NK-92 treated with Interleukin-12 subunit alpha and Interleukin-12 subunit beta, amount 100 ng/mL, for 24 hours (cell line): ENCODE results near the gene CD84.
A peak's percentile ranks its signal among the peaks of the same experiment; 100 is the strongest.
"Not testable (repeated sequence)": the region's sequence is repeated elsewhere in the genome, so short reads cannot be mapped to it uniquely, and the experiment has no call there.

ENCODE experiments used
- DNase-seq: peaks from one replicate; lab custom pipeline; 2025; lab: John Stamatoyannopoulos, UW

The CD84 gene

DNA sequence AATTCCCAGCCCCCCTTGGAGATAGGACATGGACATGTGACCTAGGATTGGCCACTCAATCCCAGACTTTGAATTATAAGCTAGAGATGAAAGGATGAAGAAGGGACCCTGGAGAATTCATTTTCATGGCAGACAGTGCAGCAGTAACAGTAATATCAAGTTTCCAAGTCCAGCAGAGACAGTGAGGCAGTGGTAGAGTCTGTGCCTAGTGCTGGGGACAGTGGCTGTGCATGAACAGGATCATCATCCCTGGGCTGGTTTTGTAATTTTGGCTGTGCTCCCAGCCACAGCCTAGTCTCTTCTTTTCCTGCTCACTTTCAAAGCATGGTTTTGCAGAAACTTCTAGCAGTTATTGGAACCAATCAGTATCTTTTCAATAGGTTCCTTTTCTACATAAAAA lies 29.6 kb upstream of the CD84 start:
- DNase-seq: no peak

DNA sequence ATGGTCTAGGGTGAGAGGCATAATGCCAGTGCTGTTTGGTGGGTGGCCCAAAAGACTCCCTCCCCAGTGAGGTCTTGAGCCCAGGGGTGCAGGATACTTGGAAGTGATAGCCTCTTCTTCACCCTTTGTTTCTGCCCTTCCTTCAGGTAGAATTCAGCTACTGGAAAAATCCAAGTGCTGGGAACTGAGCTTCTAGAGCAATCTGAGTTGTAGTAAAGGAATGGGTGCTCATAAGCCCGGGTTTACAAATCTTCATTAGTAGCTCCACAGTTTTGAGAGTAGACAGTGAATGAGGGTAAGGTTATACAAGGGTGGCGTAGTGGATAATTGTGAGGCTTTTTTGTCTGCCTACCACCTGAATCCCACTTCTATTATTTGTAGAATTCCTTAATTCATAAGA lies 29.2 kb upstream of the CD84 start:
- DNase-seq: no peak

DNA sequence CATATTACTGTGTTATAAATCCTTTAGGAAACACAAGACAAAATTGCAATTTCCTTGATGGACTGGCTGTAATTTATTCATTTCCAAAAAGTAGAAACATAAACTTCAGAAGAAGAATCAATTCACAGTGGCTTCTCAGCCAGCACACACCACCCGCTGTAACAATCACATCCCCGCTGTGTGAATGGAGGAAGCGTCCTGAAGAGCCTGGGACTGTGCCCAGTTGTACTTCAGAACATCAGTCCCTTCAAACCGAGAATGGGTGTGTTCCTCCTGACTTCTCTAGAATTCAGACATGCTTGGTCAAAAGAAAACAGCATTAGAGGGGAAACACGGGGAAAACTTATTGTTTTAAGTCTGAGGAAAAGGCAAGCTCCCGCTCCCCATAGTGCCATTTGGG lies 28.8 kb upstream of the CD84 start:
- no peak for DNase-seq

DNA sequence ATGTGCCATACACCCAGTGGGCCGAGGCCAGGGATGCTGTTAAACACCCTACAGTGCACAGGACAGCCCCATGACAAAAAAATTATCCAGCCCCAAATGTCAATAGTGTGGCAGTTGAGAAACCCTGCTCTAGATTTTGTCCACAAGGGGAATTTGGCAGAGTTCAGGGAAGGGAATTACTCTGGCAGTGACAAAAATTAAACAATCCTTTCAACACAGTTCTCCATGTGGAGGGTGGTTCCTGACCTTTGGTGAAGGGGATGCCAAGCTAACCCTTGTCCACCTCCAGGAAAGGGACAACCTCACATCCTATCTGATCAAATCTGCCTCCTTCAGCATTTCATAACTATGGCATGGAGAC lies 28.4 kb upstream of the CD84 start:
- DNase-seq: no peak

DNA sequence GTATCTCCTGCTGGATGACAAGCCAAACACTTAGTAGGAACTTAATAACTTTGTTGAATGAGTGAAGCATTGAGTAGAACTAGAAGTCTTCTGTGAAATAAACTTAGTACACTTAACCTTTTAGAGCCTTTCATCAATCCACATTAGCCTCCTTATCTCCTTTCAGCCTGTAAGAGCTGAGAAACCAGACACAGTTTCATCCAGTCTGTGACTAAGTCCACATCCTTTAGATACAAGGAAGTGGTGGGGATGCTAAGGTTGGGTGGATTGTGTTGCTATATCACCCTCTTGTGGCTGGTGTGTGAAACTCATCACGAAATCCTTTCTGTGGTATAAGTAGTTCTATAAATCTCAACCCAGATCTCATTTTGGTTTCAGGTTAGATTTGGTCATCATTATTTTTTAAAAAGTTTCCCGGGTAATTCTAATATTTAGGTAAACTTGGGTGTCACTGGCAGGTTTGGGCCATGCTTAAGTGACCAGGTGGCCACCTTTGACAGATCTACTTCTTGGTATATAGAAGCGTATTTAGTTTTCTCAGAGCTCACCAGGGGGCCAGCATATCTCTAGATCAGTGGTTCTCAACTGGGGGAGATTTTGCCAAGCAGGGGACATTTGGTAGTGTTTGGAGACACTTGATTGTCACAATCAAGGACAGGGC lies 27.8 kb upstream of the CD84 start:
- DNase-seq: peak; percentile 23

DNA sequence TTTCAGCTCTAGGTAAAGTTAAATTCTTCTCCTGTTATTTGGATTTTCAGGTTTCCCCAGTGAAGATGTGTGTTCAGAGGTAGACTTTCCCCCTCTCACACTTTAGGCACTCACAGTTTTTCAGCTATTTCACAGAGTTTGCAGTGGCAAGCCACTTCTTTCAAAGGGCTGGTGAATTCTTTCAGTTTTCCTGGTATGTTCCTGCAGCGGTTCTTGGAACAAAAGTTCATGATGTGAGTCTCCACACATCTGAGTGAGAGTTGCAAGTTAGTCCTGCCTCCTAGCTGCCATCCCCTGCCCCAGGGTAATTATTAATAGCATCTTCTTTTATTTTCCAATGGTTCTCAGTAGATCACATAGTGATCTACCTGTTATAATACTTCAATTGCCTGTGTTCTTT lies 27.3 kb upstream of the CD84 start:
- no peak for DNase-seq

DNA sequence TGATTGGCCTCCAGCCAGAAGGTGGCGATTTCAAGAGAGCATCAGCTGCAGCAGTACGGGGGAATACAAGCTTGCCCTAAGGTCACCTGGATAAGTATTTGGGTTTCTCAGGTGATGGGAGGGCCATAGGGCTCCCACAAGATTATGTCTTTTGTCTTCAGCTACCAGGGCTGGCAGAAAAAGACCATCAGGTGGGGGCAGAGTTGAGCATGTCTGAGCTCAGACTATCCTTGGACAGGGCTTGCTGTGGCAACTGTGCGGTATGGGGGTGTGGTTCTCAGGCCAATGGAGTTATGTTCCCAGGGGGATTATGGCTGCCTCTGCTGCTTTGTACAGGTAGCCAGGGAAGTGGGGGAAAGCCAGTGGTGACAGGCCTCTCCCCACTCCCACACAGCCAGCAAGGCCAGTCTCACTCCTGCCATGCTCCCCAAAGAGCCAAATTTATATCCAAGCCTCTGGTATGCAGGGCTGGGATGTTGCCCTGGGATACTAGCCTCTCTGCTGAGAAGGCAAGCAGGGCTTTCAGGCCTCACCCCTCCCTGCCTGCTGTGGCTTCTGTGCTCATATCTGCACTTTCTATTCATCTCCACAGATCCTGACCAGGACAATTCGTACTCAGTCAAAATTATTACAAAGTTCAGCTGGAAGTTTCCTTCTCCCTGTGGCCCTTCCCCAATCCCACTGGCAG lies 26.6 kb upstream of the CD84 start:
- DNase-seq: no peak

DNA sequence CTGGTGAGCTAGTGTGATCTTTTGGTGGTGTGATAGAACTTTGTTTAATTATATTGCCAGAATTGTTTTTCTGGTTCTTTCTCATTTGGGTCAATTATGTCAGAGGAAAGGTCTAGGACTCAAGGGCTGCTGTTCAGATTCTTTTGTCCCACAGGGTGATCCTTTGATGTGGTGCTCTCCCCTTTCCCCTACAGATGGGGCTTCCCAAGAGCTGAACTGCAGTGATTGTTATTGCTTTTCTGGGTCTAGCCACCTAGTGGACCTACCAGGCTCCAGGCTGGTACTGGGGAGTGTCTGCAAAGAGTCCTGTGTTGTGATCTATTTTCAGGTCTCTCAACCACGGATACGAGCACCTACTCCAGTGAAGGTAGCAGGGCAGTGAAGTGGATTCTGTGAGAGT lies 25.9 kb upstream of the CD84 start:
- DNase-seq: no peak

DNA sequence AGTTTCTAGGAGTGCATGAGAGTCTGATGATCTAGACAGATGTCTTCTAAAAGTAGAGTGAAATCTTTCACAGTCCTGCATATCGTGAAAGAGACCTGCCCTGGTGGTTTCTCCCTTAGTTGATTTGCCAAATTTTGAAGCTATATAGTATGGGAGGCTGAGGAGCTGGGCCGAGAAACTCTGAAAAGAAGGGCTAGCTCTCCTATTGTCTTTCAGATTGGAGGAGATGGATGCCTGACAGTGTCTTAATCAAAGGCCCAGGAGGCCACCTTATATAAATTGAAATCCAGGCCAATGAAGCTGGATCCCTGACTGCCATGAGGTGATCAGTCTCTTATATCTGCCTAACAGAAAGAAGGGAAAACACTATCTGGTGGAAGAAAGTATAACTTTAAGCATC lies 18.4 kb upstream of the CD84 start:
- no peak for DNase-seq

DNA sequence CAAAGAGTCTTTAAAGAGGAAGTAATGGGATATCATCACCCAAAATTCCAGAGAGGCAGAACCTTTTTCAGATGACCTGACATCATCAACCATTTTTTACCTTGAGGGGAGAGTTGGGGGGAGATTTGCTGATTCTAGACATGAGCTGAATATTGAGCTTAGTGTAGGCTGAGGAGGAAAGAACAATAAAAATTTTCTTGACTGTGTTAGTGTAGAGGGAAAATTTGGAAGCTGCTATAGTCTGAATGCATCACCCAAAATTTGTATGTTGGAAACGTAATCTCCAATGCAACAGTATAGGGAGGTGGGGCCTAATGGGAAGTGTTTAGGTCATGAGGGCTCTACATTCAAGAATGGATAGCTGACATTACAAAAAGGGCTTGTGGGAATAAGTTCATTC lies 17.8 kb upstream of the CD84 start:
- DNase-seq: no peak

DNA sequence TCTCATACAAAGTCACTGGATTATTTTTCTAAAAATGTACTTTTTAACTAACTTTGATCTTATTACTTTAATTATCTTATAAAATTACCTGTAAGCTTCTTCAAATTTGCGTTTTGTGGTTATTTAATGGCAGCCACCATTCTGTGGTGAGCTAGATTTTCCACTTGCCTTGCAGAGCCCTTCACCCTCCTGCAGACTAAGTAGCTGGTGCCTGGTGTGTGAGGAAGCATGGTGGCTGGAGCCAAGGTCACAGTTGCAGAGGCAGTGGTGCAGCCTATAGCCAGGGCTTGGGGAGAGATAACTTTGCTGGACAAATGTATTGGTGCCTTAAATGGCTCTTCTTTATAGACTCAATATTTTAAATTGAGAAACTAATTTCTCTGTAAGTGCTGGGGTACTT lies 11.2 kb upstream of the CD84 start:
- peak; percentile 2 for DNase-seq

DNA sequence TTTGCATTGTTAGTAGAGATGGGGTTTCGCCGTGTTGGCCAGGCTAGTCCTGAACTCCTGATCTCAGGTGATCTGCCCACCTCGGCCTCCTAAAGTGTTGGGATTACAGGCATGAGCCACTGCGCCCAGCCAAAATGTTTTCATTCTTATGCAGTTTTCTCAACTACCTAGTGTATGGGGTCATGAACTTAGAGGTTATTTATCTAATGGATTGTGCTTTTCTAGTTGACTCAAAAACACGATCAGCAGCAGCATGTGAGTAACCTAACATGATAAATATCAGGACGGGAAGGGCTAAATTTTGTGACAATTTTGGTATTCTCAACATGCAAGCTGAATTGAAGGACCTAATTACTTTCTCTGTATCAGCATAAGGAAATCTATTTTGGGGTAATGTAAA lies 9.2 kb upstream of the CD84 start:
- no peak for DNase-seq

DNA sequence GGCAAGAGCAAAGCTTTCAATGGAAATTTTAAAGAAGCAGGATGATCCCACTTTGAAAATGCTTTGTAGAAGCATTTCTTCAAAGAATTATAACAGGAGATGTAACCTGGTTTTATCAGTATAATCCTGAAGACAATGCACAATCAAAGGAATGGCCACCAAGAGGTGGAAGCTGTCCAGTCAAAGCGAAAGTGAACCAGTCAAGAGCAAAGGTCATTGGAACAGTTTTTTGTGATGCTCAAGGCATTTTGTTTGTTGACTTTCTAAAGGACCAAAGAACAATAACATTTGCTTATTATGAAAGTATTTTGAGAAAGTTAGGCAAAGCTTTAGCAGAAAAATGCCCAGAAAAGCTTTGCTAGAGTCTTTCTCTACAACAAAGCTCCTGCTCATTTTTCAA lies 5.5 kb upstream of the CD84 start:
- DNase-seq: no peak

DNA sequence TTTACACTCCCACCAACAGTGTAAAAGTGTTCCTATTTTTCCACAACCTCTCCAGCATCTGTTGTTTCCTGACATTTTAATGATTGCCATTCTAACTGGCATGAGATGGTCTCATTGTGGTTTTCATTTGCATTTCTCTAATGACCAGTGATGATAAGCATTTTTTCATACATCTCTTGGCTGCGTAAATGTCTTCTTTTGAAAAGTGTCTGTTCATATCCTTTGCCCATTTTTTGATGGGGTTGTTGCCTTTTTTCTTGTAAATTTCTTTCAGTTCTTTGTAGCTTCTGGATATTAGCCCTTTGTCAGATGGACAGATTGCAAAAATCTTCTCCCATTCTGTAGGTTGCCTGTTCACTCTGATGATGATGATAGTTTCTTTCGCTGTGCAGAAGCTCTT lies 3.7 kb upstream of the CD84 start:
- not testable (repeated sequence) for DNase-seq

DNA sequence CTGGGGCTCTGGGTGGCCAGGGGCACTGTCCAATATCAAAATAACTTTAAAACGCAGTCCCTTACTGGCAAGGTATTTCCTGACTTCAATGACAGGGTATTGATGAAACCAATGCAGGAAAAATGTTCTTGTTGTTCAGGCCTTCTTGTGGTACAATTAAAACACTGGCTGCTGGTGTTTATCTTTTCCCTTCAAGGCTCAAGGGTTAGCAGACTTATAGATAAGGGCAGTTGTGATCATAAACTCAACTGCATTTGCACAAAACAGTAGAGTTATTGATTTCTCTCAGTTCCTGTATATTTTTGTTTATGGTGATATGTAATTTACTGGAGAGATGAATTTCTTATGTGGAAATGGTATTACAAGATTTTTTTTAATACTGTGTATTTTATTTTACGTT lies 2.7 kb upstream of the CD84 start:
- DNase-seq: no peak

DNA sequence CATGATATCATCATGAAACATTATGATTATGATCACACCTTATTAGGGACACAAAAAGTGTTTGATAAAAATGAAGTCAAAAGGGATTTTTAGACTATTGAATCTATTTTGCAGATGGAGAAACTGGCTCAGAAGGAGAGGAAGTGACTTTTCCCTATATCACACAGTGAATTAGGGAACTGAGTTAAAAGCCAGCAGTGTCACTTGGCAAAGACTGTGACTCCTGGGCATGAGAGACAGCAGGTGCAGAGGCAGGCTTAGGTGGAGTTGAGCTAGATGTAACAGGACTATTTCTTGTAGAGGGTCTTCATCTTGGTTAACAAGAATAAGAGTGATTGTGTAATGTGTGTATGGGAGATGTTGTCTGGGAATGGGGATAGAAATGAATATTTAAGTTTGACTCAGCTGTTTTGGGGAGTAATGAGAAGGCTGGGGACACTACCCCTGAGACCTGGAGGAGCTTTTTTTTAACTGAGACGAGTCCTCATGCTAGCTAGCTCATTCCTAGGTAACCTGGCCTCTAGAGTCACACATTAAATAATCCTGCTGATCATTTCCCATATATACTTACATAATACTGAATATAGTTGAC lies 1.0 kb upstream of the CD84 start:
- no peak for DNase-seq

DNA sequence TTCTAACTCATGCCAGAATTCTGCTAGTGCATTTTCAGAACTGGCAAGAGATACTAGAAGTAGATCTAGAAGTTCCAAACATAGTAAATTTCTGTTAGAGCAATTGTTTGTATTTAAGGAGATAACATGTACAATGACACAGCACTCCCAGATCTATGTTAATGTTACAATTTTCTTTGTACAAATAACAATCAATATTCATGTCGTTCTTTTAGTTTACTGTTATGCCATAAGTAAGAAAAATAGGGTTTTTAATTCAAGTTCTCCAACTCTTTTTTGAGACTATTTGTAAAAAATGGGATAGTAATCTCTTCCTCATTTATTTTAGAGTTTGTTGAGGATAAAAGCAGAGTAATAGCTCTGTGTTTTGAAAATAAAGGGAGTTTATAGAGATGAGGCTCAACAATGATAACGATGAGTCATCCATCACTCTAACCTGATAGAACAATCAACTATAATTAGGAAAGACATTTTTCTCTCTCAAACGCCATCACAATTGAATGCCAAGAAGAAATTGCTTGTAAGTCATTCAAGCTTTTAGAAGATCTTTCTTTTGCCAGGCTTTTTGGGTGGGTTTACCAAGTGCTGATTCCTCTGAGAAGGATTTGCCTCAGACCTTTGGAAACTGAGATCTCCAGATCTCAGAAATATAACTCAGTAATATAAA lies 638 bp downstream of the CD84 start:
- no peak for DNase-seq

DNA sequence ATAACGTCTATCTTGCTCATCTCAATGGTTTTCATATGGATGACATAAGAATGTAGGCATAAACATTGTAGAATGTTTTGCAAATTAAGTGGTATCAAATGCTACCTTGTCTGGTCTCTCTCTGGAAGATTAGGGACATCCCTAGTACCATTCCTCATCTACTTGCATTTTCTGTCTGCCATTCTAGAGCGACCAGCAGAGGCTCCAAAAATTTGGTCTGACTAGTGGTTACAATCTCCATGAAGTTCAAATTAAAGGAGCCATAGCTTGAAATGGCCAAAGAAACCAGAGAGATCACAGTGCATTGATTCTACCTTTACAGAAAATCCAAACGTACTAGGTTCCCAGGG lies 1.1 kb downstream of the CD84 start:
- no peak for DNase-seq

DNA sequence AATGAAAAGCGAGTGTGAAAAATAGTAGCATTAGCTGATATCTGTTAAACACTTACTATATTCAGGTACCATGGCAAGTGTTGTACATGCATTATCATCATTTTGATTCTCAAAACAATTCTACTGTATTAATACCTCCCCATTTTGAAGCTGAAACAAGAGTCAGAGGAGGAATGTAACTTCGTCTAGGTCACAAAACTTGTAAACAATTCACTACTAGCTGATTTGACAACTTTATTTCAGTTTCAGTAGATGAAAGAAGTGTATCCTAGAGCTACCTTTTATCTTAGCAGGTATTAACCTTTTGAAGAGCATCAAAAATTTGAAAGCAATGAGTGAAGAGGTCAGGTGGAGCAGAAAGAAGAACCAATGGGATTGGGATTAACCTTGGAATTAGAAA lies 1.6 kb downstream of the CD84 start:
- DNase-seq: no peak

DNA sequence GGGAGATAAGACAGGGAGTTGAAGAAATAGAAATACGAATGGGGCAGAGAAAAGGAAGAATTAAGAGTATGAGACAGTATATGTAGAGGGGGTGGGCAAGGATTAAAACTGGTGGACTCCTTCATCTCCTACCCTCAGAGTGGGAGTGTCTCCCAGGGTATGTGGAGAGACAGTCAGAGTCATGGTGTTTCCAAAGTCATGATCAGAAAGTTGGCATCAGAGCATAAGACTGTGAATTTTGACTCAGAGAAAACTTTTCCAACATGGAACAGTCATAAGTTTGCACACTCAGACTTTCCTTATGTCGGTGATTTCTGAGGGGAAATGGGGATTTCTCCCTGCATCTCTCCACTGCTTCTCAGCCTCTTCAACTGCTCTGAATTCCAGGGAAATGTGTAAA lies 2.4 kb downstream of the CD84 start:
- DNase-seq: no peak

DNA sequence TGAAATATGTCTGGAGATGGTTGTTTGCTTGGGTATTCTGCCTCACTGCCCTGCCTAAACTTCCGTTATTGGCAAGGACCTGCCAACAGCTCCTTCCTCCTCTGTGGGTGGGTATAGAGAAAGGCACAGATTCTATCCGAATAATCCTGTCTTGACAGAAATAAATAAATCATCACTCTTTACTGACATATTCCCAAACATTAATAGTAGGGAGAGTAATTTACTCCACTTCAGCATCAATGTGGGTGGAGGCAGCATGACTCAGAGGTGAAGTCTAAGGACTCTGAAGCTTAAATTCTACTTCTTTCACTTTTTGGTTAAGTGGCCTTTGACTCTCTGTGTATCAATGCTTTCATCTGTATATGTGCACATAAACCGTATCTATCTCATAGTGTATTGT lies 2.9 kb downstream of the CD84 start:
- DNase-seq: no peak

DNA sequence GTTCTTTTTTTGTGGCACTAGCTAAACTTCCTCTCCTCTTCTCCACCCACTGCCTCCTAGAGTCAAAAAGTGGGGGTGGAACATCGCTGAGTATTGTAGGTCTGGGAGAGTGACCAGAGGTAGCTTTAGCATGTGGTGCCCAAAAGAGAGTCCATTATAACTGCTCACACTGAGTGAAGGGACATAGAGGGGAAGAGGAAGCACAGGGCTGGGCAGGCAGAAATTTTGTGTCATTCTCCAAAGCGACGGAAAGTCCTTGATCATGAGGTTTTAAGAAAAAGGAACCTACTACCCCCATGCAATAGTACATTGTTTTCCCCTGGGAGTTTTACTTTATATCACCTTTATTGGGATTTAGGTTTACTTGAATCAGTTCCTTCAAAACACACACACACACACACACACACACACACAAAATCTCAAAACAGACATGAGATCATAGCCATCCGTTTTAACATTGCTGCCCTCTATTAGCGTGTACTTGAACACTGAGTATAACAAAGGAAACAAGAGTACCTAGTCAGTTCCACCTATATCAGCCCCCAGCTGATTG lies 4.1 kb downstream of the CD84 start:
- DNase-seq: no peak

DNA sequence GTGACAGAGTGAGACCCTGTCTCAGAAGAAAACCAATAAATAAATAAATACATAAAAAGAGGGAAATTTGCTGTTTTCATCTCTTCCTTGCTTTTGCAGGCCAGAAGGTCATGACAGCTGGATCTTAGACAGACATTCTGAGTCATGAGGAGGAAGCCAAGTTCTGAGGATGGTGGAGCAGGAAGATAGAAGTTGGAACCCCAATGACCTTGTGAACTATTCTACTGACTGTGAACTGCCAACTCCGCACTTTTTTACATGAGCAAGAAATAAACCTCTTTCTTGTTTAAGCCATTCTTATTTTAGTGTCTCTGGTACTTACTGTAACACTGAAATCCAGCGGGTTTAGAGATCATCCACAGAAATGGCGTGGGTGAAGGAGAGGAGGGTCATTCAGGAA lies 8.5 kb downstream of the CD84 start:
- no peak for DNase-seq
